Thyroid gland (tissue), 4 donors: ENCODE data around the gene KRTAP9-1.

Source experiments
- POLR2A ChIP-seq, 2 donors: fragments of 450-650 bp; IDR thresholded peaks; one replicate each; pipeline ENCODE4 v1.6.1; 2017; ENCODE audit warnings: antibody characterized with exemption in 2 of 2, mild to moderate bottlenecking in 2 of 2, moderate library complexity in 1 of 2
- TF ChIP-seq, protein P1 (sequence below), 6 experiments: fragments of 200-600 bp in 3 of 6; fragments of 450-650 bp in 3 of 6; sonication (generic) in 3 of 6; IDR thresholded peaks; one replicate each; pipeline ENCODE4 v1.5.1; 2016 to 2019; ENCODE audit warnings: antibody characterized with exemption in 6 of 6, mild to moderate bottlenecking in 2 of 6, inconsistent platforms in 1 of 6, moderate library complexity in 1 of 6

DNA sequence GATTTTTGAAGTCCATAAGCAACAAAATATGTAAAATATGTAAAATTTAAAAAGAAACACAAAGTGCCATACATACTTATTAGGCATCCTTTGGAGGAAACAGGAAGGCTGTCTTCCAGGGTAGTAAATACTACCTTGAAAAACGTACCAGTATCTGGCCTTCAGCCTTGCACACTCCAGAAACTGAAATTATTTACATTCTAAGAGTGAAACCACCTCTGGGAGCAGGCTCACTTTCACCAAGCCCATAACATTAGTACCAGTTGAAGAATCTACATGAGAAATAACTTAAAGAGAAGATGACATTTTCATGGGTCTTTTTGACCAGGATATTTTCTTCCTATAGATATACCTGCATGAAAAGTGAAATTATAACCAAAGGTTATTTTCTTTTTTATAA lies 6.4 kb downstream of the KRTAP9-1 start:
- TF ChIP-seq, protein P1, sequence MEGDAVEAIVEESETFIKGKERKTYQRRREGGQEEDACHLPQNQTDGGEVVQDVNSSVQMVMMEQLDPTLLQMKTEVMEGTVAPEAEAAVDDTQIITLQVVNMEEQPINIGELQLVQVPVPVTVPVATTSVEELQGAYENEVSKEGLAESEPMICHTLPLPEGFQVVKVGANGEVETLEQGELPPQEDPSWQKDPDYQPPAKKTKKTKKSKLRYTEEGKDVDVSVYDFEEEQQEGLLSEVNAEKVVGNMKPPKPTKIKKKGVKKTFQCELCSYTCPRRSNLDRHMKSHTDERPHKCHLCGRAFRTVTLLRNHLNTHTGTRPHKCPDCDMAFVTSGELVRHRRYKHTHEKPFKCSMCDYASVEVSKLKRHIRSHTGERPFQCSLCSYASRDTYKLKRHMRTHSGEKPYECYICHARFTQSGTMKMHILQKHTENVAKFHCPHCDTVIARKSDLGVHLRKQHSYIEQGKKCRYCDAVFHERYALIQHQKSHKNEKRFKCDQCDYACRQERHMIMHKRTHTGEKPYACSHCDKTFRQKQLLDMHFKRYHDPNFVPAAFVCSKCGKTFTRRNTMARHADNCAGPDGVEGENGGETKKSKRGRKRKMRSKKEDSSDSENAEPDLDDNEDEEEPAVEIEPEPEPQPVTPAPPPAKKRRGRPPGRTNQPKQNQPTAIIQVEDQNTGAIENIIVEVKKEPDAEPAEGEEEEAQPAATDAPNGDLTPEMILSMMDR (IDR thresholded peaks at IDR 0.05) = no peak
- no peak for TF ChIP-seq POLR2A (IDR thresholded peaks at IDR 0.05)
